ENCODE data around the gene DUSP14. TPM values are rescaled to one million over a fixed set of nuclear protein-coding genes. Genes with fewer than 3 reads are reported as not detected.

DUSP14 gene
- total and polyA plus RNA-seq, 2 of the 13 experiments (the other 11 are each of a cell fraction or from before 2014, with no cell fraction given) = 33.5 to 39.8 TPM

DNA sequence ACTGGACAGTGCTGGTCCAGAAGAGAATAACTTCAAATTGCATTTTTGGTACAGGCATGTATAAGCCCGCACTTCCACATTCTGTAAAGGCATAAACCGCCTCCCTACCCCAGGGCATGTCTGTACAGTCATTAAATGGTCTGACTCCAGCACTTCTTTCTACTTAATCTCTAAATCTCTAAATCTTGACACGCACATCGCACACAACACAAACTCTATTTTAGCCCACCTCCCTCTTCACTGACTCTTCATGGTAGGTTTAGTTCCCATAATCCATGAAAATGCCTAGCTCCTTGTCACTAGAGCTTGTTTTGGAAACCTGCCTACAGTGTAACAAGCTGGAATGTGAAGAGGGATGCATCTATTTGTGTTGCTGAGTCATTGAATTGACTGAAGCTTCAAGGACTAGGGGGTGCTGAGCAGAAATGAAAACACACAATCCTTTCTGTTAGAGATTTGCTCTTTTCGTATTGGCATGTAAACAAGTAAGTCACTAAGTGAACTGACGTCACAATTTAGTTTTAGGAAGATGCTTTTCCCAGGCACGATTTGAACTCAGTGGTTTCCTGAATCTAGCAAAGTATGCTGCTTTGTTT lies 1.6 kb upstream of the DUSP14 start (continued):
- TF ChIP-seq, protein P1, sequence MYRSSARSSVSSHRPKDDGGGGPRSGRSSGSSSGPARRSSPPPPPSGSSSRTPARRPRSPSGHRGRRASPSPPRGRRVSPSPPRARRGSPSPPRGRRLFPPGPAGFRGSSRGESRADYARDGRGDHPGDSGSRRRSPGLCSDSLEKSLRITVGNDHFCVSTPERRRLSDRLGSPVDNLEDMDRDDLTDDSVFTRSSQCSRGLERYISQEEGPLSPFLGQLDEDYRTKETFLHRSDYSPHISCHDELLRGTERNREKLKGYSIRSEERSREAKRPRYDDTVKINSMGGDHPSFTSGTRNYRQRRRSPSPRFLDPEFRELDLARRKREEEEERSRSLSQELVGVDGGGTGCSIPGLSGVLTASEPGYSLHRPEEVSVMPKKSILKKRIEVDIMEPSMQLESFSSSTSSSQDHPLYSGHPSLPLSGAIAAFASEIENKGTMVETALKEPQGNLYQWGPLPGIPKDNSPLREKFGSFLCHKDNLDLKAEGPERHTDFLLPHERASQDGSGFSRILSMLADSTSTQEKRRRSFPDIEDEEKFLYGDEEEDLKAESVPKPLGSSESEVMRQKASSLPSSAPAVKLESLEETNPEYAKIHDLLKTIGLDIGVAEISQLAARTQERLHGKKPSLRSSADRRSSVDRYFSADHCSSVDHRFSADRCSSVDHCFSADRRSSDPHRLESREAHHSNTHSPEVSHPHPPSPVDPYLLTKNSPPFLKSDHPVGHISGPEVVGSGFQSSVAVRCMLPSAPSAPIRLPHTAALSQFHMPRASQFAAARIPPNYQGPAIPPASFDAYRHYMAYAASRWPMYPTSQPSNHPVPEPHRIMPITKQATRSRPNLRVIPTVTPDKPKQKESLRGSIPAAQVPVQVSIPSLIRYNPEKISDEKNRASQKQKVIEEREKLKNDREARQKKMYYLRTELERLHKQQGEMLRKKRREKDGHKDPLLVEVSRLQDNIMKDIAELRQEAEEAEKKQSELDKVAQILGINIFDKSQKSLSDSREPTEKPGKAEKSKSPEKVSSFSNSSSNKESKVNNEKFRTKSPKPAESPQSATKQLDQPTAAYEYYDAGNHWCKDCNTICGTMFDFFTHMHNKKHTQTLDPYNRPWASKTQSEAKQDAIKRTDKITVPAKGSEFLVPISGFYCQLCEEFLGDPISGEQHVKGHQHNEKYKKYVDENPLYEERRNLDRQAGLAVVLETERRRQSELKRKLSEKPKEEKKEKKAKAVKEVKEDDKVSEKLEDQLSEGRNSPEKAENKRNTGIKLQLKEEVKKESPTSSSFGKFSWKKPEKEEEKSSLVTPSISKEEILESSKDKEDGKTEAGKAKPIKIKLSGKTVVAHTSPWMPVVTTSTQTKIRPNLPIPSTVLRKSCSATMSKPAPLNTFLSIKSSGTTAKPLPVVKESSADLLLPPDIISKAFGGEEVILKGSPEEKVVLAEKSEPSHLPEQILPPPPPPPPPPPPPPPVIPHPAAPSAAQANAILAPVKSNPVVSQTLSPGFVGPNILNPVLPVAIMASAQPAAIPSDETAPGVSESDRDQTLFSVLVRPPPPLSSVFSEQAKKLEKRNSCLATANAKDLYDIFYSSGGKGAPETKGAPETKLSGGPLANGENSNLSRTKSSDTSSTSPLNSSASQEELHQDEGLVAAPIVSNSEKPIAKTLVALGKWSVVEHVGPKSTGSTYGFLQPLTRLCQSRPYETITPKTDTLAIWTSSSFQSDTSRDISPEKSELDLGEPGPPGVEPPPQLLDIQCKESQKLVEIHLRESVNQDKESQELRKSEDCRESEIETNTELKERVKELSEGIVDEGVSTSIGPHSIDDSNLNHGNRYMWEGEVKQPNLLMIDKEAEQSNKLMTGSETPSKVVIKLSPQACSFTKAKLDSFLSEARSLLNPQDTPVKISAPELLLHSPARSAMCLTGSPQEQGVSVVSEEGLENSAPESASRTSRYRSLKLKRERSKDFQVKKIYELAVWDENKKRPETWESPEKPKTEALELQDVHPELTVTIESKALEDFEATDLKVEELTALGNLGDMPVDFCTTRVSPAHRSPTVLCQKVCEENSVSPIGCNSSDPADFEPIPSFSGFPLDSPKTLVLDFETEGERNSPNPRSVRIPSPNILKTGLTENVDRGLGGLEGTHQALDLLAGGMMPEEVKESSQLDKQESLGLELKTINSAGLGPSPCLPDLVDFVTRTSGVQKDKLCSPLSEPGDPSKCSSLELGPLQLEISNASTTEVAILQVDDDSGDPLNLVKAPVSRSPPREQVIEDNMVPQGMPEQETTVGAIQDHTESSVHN (CRISPR knock-in tag; IDR thresholded peaks at IDR 0.05) = no peak
- TF ChIP-seq JUN (CRISPR knock-in tag; IDR thresholded peaks at IDR 0.05) = peak; percentile 83; the same call in 1 of the 2 replicates
- TF ChIP-seq, protein P2, sequence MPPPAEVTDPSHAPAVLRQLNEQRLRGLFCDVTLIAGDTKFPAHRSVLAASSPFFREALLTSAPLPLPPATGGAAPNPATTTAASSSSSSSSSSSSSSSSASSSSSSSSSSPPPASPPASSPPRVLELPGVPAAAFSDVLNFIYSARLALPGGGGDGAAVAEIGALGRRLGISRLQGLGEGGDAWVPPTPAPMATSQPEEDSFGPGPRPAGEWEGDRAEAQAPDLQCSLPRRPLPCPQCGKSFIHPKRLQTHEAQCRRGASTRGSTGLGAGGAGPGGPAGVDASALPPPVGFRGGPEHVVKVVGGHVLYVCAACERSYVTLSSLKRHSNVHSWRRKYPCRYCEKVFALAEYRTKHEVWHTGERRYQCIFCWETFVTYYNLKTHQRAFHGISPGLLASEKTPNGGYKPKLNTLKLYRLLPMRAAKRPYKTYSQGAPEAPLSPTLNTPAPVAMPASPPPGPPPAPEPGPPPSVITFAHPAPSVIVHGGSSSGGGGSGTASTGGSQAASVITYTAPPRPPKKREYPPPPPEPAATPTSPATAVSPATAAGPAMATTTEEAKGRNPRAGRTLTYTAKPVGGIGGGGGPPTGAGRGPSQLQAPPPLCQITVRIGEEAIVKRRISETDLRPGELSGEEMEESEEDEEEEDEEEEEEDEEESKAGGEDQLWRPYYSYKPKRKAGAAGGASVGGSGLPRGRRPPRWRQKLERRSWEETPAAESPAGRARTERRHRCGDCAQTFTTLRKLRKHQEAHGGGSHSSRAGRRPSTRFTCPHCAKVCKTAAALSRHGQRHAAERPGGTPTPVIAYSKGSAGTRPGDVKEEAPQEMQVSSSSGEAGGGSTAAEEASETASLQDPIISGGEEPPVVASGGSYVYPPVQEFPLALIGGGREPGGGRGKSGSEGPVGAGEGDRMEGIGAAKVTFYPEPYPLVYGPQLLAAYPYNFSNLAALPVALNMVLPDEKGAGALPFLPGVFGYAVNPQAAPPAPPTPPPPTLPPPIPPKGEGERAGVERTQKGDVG (CRISPR knock-in tag; IDR thresholded peaks at IDR 0.05; ENCODE audit: borderline replicate concordance) = no peak
- TF ChIP-seq HES4 (CRISPR knock-in tag; IDR thresholded peaks at IDR 0.05; ENCODE audit: borderline replicate concordance) = no peak
- TF ChIP-seq, protein P3, sequence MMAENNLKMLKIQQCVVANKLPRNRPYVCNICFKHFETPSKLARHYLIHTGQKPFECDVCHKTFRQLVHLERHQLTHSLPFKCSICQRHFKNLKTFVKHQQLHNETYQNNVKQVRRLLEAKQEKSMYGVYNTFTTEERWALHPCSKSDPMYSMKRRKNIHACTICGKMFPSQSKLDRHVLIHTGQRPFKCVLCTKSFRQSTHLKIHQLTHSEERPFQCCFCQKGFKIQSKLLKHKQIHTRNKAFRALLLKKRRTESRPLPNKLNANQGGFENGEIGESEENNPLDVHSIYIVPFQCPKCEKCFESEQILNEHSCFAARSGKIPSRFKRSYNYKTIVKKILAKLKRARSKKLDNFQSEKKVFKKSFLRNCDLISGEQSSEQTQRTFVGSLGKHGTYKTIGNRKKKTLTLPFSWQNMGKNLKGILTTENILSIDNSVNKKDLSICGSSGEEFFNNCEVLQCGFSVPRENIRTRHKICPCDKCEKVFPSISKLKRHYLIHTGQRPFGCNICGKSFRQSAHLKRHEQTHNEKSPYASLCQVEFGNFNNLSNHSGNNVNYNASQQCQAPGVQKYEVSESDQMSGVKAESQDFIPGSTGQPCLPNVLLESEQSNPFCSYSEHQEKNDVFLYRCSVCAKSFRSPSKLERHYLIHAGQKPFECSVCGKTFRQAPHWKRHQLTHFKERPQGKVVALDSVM (CRISPR knock-in tag; IDR thresholded peaks at IDR 0.05) = no peak
- TF ChIP-seq, protein P4, sequence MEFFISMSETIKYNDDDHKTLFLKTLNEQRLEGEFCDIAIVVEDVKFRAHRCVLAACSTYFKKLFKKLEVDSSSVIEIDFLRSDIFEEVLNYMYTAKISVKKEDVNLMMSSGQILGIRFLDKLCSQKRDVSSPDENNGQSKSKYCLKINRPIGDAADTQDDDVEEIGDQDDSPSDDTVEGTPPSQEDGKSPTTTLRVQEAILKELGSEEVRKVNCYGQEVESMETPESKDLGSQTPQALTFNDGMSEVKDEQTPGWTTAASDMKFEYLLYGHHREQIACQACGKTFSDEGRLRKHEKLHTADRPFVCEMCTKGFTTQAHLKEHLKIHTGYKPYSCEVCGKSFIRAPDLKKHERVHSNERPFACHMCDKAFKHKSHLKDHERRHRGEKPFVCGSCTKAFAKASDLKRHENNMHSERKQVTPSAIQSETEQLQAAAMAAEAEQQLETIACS (CRISPR knock-in tag; IDR thresholded peaks at IDR 0.05) = no peak
- no peak for TF ChIP-seq ZFP82 (CRISPR knock-in tag; IDR thresholded peaks at IDR 0.05; ENCODE audit: borderline replicate concordance)

All from HepG2 (cell line).